GM19324 (cell line): ENCODE results near the gene RAE1.
"Not testable (repeated sequence)": the region's sequence is repeated elsewhere in the genome, so short reads cannot be mapped to it uniquely, and the experiment has no call there.

Experiments used
- ATAC-seq: cut with Tn5 transposase; IDR thresholded peaks from one replicate; pipeline ENCODE4 v1.9.1; 2021; ENCODE audit warnings: mild to moderate bottlenecking, moderate library complexity; ENCODE audit not compliant: unreplicated experiment, low FRiP score

RAE1 gene

DNA sequence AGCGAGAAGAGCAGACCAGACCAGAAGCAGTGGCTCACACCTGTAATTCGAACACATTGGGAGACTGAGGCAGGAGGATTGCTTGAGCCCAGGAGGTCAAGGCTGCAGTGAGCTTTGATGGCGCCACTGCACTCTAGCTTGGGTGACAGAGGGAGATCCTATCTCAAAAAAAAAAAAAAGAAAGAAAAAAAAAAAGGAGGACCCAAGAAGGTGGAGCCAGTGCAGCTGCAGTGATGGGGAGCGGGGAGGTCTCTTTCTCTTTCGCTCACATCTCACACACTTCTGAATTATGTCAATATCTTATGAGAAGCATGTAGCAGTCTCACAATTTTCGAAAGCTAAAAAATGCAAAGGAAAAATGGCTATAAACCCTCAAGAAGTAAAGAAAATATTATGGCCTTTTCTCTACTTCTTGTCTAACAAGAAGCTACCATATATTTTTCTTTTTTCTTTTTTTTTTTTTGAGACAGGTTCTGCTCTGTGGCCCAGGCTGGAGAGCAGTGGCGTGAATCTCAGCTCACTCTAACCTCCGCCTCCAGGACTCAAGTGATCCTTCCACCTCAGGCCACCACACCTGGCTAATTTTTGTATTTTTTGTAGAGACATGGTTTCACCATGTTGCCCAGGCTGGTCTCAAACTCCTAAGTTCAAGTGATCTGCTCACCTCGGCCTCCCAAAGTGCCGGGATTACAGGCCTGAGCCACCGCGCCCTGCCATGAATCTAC, 25.3 kb upstream of the RAE1 start:
- ATAC-seq, result no peak

DNA sequence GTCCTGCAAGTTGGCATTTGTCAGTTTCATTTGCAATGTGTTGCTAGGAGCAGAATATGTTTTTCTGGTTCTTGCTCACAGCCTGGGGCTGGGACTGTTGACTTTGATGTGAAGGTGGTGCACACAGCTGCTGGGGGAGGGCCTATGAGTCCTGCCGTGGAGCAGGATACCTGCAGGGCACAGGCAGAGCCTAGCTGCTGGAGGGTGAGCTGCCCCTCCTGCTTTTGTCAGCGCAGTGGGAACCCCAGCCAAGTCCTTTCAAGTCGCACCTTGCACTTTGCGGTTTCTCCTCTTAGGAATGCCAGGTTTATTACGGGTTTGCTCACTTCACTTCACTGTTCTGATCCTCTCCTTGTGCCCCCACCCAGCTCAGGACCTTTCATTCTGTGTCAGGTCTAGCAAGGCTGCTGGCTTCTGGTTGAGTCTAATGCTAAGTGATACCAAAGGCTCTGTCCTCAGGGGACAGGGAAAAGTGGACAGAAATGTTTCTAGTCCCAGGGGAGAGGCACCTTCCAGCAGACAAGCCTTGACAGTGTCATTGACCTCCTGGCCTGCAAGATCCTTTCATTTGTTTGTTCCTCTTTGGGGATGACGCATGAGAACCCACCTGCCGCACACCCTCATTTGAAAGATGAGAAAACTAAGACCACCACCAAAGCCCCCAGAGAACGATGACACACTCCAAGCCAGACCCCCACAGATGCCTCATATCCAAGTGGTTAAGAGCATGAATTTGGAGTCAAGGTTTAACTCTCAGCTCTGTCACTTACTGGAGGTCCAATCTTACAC, 24.2 kb upstream of the RAE1 start:
- no peak for ATAC-seq

DNA sequence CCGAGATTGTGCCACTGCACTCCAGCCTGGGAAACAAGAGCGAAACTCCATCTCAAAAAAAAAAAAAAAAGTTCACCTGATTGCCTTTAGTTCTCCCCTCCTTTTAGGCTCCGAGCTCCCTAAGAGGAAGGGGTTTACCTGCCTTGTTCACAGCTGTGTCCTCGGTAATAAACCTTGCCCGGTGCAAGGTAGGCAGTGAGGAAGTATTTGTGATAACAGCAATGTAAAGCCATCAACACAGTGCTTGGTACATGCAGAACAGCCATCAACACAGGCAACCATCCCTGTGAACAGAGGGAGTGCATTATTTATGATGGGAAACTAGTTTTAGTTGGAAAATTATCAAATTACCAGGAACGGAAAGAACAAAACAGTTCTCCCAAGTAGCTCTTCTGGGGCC, 23.2 kb upstream of the RAE1 start:
- ATAC-seq, result no peak

DNA sequence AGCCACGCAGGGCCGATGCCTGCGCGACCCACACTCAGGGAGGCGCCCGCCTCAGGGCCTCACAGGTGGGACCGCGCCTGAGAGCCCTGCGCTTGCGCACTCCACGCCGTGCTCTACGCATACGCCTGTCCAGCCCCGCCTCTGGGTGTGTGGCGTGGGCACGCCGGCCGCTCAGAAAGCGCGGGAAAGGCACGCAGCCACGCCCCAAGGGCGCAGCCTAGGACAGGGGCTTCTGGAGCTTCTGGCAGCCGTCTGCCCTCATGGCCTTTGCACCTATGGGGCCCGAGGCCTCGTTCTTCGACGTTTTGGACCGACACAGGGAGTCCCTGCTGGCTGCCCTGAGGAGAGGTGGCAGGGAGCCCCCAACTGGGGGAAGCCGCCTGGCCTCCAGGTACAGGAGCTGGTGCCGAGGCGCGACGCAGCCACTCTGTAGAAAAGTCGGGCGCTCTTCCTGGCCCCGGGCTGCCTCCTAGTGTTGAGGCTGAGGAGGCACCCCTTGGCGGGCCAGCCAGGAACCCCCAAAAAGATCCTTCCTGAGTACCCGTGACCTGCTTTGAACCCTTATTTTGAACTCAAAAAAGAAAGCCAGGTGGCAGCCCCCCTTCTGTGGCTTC, 21.3 kb upstream of the RAE1 start, which contains the start of gene SPO11:
TSS of gene SPO11 (plus strand) at position 196 of the 614 bp plus-strand sequence. CDS start at position 261, 65 bp downstream.
- ATAC-seq, result no peak

DNA sequence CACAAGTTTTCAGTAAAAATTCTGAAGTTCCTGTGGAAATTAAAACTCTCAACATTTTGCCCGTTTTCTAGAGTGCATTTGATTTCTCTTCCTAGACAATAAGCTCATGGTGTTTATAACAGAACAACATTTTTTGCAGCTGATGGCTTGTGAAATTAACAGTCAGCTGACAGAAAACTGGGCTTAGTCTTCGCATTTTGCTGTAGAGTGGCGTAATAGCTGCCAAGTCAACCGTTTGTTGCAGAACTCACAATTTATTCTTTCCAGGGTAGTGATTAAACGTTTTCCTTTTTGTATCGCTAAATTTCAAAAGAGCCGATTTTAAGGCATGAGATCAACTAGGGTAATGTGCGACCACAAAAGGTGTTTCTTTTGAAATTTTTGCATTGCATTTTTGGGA, 20.1 kb upstream of the RAE1 start:
- ATAC-seq, result no peak

DNA sequence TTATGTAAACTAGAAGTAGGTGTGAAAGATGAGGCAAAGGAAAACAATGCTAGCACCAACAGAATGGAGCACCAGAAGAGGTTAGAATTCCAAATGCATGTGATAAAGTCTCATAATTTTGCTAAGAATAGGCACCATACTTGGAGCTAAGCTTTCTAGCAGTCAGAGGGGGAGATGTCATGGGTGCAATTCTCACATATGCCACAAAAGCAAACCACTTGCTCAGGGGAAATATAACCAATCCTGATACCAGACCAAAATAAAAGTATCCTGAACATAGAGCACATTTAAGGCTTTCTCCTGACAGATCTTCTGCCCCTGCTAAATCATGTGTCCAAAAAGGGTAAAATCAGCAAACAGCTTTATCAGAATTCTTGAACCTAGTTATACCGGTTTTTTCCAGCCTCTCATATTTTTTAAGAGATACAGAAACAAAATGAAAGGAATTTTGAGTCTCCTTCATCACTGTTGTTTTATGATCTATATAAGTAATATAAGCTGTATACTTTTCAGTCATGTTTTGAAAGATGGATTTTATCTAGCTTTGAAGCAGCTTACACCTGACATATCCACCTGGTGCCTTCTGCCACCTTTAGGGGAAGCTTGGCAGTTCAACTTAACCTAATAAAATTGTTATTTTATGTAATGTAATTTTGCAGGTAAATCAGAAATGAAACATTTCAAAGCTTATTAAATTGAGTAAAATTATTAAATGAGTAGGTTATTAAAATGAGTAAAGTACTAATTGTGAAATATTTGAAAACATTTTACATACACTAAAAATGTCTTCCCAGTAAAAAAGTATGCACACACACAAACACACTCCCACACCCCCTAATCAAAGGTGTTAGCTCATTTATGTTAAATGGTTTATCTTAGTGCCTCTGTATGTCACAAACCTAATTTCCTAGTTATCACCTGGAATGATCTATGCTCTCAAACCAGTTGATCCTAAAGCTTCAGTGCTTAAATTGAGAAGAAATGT, 18.7 kb upstream of the RAE1 start:
- no peak for ATAC-seq

DNA sequence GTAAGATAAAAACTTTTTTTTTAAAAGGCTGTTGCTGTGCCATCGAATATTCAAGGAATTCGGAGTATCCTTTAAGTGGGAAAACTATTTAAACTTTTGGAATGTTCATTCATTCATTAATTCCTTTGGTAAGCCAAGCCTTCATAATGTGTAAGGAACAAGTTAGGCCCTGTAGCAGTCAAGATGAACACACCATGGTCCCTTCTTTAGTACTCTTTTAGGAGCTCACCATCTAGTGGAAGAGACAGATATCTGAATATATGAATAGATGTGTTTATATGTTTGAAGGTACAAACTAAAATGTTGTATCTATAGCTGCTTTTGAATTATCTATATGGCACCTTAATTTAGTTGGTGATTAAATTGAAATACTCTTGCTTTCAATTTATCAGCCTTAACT, 15.7 kb upstream of the RAE1 start:
- no peak for ATAC-seq

DNA sequence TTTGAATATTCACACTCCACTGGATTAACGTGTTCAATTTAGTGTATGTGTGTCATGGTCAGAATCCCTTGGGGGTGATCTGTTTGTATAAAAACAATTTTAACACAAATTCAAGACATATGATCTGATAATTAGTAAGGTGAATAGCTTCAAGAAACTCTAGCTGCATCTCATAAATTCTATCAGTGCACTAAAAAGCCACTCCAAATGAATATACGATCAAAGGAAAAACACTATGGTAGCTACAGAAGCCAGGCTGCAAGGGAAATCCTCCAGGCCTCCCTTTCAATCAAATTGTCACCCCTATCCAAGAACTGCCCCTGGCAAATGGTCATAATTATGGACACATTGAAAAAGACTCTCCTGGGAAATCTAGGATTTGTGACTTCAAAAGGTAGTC, 9.4 kb upstream of the RAE1 start:
- ATAC-seq, result no peak

DNA sequence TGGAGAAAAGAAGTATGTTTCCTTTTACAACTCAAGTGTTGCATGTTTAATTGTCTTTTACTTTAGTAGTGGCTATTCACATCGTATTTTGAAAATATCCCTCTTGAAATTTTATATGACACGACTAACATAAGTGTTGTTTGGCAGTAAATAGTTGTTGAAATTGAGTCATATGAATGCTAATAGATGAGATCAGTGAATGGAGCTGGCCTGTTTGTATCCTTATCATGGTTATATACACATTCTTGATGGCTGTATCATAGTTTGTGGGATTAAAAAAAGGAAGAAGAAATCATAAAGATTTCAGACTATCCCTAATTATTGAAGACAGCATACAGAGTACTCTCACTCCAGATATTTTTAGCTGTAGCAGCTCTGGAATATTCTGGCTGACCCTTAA, 8.2 kb upstream of the RAE1 start:
- ATAC-seq, result no peak

DNA sequence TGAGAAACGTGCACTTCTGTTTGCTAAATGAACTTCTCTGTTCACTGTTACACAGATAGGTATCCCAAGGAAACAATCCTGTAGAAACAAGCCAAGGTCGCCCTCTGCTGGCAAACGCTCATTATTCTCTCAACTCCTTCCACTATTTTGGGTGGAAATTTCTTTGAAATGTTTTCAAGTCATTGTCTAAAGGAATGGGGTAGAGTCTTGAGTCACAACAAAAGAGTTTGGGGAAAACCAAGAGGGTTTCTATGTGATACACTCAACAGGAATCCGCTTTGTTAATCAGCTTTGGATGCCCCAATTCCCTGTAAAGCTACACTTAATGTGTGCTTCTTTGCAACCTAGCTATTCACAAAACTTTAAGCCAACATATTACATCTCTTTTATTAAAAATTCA, 4.6 kb upstream of the RAE1 start:
- no peak for ATAC-seq

DNA sequence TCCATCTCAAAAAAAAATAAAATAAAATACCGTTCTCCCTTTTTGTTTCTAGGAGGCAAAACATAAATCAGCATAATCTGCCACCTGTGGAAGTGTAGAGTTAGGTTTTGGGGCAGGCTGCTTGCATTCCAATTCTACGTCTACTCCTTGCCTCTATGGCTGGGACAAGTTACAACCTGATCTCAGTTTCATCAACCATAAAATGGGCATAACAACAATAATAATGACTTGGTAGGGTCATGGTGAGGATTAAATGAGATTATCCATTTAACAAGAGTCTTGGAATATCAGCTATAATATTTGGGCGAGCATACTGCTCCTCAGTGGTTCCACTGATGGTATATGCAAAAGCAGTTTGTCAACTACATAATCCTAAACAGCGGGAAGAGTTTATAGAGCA, 3.7 kb upstream of the RAE1 start:
- ATAC-seq, result no peak

DNA sequence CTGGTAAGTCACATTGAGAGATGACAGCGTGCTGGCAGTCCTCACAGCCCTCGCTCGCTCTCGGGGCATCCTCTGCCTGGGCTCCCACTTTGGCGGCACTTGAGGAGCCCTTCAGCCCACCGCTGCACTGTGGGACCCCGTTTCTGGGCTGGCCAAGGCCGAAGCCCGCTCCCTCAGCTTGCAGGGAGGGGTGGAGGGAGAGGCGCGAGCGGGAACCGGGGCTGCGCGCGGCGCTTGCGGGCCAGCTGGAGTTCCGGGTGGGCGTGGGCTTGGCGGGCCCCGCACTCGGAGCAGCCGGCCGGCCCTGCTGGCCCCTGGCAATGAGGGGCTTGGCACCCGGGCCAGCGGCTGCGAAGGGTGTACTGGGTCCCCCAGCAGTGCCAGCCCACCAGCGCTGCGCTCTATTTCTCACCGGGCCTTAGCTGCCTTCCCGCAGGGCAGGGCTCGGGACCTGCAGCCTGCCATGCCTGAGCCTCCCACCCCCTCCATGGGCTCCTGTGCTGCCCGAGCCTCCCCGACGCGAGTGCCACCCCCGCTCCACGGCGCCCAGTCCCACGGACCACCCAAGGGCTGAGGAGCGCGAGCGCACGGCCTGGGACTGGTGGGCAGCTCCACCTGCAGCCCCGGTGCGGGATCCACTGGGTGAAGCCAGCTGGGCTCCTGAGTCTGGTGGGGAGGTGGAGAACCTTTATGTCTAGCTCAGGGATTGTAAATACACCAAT, 2.7 kb upstream of the RAE1 start:
- not testable (repeated sequence) for ATAC-seq

DNA sequence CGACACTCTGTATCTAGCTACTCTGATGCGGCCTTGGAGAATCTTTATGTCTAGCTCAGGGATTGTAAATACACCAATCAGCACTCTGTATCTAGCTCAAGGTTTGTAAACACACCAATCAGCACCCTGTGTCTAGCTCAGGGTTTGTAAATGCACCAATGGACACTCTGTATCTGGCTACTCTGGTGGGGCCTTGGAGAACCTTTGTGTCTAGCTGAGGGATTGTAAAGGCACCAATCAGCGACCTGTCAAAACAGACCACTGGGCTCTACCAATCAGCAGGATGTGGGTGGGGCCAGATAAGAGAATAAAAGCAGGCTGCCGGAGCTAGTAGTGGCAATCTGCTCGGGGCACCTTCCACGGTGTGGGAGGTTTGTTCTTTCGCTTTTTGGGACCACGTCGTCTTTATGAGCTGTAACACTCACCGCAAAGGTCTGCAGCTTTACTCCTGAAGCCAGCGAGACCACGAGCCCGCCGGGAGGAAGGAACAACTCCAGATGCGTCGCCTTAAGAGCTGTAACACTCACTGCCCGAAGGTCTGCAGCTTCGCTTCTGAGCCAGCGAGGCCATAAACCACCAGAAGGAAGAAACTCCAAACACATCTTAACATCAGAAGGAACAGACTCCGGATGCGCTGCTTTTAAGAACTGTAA, 2.0 kb upstream of the RAE1 start:
- not testable (repeated sequence) for ATAC-seq

DNA sequence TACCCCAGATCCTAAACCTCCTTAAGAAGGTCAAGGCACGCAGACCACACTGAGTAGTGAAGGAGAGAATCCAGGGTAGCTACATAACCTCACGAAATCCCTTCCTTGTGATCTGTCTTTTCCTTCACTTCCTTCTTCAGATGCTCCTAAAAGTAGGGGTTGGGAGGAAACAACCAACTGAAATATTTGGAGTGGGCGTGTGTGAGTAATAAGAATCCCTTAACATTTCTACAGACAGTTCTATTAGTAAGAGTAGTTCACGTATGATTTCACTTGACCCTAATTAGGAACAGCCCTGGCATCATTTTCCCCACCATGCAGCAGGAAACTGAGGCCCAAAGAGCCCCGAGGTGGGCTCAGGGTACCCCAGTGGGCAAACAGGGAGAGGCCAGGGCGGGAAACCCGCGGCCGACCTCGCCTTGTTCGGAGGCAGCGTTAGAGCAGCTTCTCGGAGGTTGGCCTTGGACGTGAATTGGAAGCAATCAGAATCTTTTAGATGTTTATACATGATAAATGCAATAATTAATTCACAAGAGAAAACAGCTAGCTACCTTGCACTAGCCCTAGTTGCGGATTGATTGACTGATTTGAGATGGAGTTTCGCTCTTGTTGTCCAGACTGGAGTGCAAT, 859 bp upstream of the RAE1 start:
- no peak for ATAC-seq

DNA sequence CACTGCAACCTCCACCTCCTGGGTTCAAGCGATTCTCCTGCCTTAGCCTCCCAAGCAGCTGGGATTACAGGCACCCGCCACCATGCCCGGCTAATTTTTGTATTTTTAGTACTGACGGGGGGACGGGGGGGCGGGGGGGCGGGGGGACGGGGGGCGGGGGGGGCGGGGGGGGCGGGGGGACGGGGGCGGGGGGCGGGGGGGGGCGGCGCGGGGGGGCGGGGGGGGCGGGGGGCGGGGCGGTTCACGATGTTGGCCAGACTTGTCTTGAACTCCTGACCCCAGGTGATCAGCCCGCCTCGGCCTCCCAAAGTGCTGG, 371 bp upstream of the RAE1 start:
- ATAC-seq, result not testable (repeated sequence)

DNA sequence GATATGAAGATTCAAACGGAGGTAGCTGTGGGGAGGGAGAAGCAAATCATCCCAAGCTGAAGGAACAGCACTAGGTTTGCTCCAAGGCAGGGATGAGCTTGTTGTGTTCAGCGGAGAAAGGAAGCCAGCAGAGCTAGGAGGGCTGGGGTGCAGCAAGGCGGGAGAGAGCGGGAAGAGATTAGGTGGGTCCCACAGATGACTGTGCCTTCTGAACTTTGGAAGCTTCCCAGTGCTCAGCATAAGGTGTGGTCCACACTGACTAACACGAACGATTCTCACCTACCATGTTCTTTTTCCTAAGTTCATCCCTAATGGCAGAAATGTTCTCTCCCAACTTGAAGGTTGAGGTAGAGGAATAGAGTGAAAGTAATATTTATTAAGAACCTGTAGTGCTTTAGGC, 1.2 kb downstream of the RAE1 start:
- no peak for ATAC-seq

DNA sequence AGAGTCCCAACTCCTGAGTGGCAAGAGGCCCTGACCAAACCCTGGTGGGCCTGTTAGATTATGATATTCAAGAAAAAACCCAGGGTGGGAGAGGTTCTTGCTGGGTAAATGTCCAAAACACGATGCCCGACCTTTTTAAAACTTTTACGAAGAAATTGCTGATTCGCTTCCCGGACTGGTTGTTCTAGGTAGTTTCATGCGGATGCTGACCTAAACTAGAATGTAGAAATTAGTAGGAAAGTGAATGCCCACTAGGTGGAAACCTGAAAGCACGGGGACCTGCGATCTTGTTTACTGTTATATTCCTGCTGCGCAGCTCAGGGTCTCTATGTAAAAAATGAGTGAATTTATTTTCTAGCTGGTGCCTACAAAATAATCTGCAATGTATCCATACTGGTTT, 2.3 kb downstream of the RAE1 start:
- ATAC-seq, result no peak

DNA sequence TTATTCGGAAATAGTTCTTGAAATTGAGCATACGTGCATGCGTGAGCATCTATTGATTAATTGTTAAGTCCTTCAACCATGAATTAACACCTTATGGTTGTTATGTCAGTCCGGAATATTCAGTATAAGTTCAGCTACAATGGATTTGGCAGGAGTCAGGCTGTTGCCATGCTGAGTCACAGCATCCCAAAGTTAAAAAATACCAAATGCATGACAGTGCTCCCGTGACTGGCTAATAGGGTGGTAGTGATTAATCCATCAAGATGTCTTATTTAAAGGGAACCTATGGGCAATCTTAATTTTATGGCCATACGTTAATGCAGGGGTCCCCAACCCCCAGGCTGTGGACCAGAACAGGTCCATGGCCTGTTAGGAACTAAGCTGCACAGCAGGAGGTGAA, 10.5 kb downstream of the RAE1 start:
- no peak for ATAC-seq

DNA sequence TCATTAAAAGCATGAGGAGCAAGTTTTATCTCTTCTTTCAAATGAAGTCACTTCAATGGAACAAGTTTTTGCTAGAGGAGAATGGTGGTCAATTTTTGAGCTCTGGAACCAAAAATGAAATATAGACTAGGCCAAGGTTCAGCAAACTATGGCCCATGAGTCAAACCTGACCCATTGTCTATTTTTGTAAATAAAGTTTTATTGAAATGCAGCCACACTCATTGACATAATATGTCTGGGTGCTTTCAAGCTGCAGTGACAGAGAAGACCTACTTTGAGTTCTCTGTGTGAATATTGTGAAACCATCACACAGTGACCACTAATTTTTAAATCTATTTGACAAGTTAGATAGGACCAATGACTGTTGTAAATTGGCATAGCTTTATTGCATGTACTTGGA, 13.4 kb downstream of the RAE1 start:
- no peak for ATAC-seq
